ENCODE data around the gene ROR2.

ROR2 gene

DNA sequence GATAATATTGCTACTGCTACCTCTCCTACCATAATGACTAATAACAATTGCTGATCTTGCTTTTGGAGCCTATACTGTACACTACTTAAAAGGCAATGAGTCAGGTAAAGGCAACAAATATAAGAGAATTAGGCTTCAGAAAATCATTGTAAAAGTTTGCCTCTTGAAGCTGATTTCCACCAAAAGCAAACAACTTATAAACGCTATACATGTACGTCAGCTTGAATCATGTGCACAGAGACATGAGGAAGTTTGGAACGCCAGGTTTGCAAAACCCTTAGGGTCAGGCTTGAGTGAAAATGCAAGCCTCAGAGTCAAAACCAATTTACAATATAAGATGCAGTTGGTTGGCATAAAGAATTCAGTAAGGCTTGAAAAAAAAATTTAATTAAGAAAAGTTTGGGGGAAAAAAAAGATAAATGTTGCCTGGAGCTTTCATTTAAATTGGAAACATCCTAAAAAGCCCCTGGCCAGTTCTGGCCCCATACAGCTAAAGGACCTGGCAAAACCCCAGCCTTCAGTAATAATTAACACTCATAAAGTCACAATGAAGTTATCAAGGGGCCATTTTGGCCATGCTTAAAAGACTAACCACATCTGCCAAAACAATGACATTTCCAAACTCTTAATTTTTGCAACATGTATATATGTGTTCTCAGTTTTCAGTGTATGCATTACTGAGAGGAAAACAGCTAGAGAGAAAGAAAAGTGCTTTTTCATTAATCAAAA is 345.4 kb downstream of the ROR2 start:
- DNase-seq: no peak

DNA sequence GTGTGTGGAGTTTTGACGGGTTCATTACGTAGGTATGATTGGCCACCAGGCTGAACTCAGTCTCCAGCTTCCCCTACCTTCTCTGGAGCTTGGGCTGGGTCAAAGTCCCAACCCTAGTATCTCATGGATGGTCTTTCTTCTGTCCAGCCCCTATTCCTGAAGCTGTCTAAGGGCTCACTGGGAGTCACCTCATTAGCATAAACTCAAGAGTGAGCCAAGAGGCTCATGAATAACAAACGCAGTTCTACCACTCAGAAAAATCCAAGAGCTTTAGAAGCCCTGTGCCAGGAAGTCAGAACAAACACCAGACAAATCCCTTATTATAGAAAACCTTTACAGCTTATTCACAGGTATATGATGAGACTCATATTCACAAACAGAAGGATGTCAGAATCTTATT is 346.1 kb downstream of the ROR2 start:
- DNase-seq: no peak

DNA sequence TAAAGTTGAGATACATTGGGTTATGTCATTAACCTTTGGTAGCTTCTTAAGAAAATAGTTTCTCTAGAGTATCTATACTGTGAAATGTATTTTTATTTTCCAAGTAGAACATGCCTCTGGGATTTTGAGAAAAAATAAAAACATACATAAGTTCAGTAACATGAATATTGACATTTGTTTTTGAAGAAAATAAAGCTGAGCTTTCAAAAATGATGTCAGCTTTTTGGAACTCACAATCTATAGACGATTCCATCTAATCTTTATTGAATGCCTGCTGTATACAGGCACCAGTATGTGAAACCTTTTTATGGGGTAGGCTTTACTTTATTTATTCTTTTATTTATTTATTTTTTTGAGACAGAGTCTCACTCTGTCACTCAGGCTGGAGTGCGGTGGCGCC is 350.5 kb downstream of the ROR2 start:
- no peak for DNase-seq

DNA sequence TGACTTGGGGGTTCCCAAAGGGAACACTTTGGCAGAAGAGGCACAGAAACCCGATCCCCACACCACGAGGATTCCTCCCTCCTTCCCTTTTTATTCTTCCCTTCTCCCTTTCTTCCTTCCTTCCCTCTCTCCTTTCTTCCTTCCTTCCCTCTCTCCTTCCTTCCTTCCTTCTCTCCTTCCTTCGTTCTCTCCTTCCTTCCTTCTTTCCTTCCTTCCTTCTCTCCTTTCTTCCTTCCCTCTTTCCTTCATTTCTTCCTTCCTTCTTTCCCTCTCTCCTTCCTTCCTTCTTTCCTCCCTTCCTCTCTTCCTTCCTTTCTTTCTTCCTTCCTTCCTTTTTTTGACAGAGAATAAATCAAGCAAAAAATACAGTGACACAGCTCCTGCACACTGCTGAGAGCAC is 358.4 kb downstream of the ROR2 start:
- DNase-seq: no peak

DNA sequence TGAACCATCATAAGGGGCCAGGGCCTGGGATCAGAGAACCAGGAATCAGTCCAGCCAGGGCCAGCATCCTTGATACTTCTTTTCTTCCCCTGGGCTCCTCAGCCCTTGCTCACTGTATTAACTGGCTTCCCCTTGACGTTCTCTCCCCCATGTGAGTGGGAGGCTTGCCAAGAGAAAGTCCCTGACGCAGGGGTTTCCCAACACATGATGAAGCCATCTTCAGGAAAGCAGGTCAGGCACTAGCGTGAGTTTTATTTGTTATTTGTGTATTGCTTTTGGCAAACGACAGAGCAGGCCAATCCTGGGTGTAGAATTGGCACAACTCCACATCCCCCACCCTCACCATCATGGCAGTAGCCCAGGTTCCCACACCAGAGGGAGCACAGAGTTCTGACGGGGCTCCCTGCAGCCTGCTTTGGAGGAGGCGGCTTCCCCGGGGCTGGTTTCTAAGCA is 360.9 kb downstream of the ROR2 start:
- no peak for DNase-seq

DNA sequence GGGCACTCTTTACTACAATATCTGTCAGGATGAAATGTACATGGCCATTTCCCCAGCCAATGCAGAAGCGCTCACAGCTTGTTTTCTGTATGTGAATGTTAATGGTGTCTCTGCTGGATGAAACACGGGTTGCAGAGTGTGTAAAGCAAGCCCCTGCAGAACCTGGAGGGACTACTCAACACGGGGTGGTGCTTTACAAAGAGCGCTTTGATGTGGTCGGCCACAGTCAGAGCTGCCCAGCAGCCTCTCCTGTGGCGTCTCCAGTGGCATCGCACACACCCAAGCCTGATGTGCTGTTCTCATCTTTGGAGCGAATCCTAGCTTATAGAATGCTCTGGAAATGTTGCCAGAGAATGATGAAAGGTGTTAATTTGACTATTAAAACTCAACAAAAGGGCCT is 363.7 kb downstream of the ROR2 start:
- no peak for DNase-seq

DNA sequence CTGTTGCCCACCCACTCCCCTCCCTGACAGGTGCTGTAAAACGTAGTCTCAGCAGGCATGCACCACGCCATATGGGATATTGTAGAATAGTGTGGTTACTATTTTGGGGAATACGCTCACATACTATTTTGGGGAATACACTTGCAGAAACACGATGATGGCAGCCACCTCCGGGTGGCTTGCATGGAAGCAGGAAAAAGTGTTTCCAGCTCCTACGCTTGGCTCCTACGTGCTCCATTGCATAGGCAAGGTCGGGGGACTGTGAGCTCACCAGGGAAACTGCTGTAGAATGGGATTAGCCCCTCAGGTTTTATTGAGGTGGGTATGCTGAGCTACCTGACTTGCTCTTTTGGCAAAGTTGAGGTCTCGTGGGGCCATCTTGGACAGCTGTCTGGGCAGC is 366.1 kb downstream of the ROR2 start:
- no peak for DNase-seq

DNA sequence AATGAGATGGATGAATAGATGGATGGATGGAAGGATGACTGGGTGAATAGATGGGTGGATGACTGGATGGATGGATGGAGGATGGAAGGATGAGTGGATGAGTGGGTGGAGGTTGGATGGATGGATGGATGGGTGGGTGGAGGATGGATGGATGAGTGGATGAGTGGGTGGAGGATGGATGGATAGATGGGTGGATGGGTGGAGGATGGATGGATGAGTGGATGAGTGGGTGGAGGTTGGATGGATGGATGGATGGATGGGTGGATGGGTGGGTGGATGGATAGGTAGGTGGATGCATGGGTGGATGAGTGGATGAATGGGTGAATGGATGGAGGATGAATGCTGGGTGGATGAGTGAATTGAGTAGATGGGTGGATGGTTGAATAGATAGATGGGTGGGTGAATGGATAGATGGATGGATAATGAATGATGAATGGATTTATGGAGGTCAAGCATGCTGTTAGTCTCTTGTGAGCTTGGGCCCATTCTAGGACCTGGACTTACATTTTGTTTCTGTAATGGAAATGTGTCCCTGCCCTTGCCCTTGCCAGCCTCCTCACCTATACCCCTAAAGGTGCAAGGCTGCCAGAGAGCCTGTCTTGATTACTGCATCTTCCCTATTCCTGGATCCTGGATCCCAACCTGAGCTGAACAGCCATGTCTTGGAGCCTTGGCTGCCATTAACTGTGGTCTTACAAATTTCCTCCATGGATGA is 366.7 kb downstream of the ROR2 start:
- DNase-seq: no peak

DNA sequence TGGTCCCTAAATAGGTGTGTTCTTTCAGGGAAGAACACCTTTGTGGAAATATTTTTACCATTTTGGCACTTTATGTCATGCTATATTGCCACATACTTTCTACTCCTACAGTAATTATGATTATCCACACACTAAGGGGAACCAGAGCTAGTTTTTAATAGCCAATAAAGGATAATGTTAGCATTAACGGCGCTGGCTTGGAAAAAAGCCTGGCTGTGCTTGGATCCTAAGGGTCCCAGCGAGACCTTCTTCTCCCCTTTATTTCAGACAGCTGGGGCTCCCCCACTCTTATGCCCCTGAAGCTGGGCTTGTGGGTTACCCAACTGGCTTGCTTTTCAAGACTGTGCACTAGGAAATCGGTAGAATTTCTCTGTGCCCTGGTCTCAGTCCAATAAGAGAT is 367.8 kb downstream of the ROR2 start:
- no peak for DNase-seq

DNA sequence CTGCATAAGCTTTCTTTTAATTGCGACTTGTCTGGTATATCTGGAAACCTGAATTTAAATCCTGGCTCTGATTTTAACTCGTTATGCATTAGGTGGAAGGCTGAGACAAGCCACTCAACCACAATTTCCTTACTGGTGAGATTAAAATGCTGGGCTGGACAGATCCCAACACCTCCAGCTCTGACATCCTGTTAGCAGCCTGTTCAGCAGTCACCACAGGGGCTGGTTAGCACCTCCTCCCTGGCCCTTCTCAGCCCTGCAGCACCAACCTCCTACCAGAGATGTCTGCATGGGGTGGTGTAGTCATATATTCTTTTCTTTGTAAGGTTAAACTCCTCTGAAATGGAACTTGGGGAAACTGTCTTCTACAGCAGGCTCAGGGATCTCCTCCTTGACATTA is 369.9 kb downstream of the ROR2 start:
- no peak for DNase-seq

DNA sequence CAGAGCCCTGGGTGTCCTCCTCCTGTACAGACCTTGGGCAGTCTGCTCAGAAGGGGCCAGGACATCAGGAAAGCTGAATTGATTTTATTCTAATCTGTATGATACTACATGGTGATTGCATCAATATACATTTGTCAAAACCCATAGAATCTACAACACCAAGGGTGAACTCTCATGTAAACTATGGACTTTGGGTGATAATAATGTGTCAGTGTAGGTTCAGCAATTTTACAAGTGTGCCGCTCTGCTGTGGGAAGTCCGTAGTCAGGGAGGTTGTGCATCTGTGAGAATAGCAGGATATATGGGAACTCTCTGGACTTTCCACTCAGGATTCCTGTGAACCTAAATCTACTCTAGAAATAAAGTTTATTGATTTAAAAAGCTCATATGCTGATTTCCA is 371.1 kb downstream of the ROR2 start:
- DNase-seq: no peak

DNA sequence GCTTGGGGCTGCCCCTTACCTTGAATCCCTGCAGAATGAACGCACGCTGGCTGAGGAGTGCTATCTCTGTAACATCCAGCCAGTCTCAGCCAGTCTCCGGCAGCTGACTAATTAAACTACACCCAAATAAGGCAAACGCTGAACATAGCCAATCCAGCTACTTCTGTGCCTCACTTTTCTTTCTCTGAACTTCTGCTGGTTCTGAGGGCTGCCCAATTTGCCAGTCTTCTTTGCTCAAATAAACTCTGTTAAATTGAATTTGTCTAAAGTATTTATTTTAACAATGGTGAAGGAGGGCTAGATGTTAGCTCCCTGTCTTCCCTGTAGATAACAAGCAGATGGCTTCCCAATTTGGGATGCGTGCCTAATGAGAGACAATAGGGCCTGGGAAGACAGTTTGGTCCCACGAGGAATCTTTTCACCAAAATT is 372.4 kb downstream of the ROR2 start:
- DNase-seq: no peak

DNA sequence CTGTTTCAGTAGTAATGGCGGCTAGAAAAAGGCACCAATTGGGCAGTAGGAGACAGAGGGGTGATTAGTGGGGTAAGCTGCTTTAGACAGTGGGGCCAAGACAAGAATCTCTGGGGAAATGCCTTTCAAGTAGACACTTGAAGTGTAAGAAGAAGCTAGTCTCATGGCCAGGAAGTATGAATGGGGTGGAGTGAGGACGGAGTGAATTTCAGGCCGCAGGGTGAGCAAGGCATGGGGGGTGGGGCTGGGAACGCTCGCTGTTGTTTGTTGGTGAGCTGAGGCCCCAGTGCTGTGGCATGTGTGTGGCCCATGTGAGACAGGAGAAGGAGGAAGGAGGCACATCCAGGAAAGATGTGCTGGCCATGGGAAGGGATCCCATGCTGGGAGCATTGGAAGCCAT is 377.2 kb downstream of the ROR2 start:
- no peak for DNase-seq

DNA sequence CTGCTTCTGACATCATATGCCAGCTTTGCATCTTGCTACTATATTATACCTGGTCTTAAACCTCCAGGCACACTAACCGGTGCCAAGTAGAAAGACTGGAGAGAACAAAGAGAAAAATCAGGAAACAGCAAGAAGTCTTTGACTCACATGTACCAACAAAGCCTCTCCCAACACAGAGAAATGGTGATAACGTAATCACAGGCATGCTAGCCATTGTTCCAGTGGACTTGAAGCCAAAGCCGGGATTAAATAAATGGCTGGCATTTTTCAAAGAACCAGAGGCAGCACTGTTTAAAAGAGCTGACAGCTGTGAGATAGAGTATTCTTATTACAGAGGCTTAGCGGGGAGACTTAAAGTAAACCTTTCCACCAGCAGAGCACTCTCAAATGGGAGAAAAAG is 378.0 kb downstream of the ROR2 start:
- no peak for DNase-seq

DNA sequence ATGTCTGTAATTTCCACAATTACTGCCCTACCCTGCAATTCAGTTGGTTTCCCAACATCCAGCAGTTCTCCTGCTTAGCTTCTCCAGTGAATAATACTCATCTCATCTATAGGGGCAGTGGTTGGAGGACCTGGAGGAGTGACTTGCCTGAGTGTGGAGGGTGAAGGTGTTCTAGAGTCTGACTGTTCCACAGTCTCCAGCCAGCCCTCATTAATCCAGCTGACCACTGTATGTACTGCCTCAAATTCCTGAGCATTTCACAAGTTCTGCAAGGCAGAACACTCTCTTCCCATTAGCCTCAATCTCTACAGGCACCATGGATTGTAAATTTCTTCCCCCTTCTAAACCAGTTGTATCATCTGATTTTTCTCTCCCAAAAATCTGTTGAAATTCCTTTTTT is 379.0 kb downstream of the ROR2 start:
- DNase-seq: no peak

DNA sequence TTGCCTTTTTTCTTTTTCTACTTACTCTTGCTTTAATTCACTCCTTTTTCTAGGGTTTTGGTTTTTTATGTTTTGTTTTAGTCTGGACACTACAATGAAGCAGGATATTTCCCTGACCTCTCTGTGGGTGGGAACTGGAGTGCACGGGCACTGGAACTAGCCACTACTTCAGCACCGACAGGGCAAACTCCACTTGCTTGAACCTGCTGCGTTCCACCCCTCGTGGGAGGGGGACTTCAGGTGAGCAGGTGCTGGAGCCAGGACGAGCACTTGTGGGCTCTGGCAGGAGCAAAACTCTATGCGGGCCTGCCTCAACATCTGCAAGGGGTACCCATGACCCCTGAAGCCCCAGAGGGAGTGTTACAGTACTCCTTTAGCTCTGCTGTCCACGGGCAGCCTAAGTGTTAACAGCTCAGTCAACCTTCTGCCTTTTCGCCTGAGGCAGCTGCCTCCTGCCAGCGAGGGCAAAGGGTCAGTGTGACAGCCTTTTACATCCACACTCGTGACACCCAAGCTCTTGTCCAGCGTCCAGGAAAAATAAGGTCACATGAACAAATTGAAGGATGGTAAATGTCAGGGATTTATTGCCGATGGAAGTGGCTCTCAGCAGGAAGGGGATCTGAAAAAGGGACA is 382.3 kb downstream of the ROR2 start:
- no peak for DNase-seq

DNA sequence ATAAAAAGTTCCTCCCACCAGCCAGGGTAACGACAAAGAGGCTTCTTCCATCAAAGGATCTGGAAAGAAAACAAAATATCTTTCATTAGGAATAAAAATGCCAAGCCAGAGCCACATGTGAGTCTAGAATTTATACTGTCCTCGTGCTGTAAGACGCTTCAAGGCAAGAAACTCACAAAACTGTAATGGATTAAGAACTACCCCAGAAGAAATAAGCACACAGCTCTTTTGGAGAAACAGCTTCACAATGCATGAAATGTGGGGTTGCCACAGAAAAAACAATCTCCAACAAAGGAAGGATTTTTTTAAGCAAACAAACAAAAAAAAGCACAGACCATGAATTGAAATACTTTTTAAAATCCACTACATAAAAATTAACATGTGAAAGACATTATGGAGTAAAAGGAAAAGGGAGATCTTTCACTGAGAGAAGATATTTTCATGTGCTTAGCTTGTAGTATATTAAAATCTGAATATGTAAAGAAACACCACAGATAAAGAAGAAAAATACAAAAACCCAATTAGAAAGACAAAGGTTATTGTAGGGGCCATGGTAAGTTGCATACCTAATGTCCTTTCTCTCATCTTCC is 385.9 kb downstream of the ROR2 start:
- no peak for DNase-seq

DNA sequence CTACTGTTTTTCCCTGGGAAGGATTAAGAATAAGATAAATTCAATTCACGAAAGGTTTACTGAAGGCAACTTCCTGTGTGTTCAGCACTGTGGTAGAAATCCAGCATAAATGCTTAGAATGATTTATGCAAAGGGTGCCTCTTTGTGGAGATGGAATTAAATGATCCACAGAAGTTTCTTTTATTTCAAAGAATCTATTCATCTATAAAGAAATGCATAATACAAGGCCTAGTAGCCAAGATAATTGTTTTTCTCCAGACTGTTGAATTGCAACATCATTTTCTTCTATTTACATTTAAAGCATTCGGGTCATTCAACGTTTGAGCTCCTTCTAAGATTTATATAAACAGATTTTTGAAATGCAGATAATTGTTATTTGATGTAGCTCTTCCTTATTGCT is 387.6 kb downstream of the ROR2 start:
- DNase-seq: no peak

DNA sequence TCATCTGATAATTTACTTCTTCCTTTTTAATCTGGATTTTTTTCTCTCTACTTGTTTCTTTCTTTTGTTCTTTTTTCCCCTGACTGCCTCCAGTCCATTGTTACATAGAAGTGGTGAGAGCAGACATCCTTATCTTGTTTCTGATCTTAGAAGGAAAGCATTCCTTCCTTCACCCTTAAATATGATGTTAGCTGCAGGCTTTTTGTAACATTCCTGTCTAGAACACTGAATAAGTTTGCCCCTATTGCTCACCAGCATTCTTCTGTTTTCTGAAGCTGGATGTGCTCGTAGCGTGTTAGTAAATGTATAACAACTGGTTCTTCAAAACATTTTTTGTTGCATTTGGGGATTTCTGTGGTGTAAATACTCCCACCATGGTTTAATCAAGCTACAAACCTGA is 389.7 kb downstream of the ROR2 start:
- DNase-seq: no peak

DNA sequence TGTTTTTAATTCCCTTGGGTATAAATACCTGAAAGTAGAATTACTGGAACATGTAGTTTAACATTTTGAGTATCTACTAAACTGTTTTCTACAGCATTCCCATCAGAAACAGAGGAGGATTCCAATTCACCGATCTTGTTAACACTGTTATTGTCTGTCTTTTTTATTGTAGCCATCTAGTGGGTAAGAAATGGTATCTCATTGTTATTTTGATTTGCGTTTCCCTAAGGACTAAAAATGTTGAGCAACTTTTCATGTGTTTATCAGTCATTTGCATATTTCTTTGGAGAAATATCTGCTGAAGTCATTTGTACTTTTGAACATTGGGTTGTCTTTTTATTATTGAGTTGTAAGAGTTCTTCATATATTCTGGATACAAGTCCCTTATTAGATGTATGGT is 391.1 kb downstream of the ROR2 start:
- DNase-seq: no peak

DNA sequence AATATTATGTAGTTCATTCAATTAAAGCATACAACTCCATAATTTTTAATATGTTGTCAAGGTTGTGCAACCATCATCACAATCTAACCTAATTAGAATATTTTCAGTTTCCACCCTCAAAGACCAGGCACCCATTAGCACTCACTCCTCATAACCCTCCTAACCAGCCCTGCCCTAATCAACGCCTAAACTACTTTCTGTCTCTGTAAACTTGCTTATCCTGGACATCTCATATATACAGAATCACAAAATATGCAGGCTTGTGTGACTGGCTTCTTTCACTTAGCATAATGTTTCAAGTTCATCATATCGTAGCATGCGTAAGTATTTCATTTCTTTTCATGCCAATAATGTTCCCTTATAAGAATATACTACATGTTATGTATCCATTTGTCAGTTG is 391.6 kb downstream of the ROR2 start:
- DNase-seq: no peak

DNA sequence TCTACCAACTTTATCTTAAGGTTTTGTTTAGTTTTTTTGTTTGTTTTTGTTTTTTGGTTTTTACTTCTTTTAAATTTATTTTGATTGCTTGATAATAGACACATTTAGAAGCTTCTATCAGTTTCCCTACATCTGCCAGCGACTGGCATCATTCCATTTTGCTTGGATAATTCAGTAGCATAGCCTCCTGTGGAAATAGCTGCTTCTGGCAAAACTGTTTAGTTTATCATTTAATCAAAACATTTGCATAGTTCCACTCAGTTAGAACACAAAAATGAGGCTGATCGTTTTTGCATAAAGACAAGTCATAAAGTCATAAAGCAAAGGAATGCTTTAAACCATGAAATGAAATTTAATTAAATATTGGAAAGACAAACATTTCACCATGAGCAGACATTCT is 392.7 kb downstream of the ROR2 start:
- DNase-seq: no peak

DNA sequence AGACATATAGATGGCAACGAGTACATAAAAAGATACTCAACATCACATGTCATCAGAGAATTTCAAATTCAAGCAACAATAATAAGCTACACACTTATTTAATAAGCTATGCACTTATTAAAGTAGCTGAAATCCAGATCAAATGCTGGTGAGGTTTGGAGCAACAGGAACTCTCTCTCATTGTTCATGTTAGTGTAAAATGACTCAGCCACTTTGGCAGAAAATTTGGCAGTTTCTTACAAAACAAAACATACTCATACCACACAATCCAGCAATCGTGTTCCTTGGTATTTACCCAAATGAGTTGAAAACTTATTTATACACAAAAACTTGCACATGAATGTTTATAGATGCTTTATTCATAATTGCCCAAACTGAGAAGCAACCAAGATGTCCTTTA is 394.9 kb downstream of the ROR2 start:
- DNase-seq: no peak

DNA sequence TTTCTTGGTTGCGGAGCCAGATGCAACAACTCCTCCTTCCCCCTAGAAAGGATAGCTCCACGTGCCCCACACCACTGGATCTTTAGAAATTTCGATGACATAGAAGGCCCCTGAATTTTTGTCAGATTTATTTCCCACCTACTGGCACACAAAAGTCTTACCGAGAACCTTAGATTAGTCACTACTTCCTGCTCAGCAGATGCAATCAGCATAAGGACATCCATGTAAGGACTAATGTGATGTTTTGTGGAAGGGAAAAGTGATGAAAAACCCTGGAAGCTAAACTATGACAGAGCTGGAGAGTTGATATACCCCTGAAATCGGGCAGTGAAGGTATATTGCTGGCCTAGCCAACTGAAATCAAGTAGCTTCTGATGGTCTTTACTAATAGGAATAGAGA is 400.9 kb downstream of the ROR2 start:
- DNase-seq: no peak
